LNCaP clone FGC (cell line): ENCODE data around the gene MAPK14.

ENCODE experiments used
- DNase-seq: peaks from one replicate; pipeline ENCODE4 v3.0.0-alpha.2; 2011; ENCODE audit warnings: low read depth
- H3K4me3 ChIP-seq: 2 replicates; pipeline ENCODE4 v1.5.1; 2011; ENCODE audit warnings: mild to moderate bottlenecking, low read depth, low read length, control low read depth
- TF ChIP-seq, protein P1 (sequence below): IDR thresholded peaks from 2 replicates; pipeline ENCODE4 v1.5.1; 2012; ENCODE audit warnings: mild to moderate bottlenecking; ENCODE audit not compliant: control insufficient read depth, insufficient read depth; ENCODE audit errors: extremely low read depth

The MAPK14 gene

GRCh38 chr6:36147294-36147693 lies 119.7 kb downstream of the MAPK14 start:
- DNase-seq = no peak
- no peak overlapping the region for H3K4me3 ChIP-seq
- TF ChIP-seq, protein P1, sequence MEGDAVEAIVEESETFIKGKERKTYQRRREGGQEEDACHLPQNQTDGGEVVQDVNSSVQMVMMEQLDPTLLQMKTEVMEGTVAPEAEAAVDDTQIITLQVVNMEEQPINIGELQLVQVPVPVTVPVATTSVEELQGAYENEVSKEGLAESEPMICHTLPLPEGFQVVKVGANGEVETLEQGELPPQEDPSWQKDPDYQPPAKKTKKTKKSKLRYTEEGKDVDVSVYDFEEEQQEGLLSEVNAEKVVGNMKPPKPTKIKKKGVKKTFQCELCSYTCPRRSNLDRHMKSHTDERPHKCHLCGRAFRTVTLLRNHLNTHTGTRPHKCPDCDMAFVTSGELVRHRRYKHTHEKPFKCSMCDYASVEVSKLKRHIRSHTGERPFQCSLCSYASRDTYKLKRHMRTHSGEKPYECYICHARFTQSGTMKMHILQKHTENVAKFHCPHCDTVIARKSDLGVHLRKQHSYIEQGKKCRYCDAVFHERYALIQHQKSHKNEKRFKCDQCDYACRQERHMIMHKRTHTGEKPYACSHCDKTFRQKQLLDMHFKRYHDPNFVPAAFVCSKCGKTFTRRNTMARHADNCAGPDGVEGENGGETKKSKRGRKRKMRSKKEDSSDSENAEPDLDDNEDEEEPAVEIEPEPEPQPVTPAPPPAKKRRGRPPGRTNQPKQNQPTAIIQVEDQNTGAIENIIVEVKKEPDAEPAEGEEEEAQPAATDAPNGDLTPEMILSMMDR = no peak

DNA sequence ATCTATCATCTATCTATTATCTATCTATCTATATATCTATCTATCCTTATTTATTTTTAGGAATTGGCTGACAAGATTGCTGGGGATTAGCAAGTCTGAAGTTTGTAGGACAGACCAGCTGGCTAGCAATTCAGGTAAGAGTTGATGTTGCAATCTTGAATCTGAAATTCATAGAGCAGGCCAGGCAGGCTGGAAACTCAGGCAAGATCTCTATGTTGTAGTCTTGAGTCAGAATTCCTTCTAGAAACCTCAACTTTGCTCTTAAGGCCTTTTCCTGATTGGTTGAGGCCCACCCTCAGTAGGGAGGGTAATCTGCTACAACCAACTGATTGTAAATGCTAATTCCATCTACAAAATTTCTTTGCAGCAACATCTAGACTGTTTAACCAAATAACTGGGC lies 121.9 kb downstream of the MAPK14 start:
- H3K4me3 ChIP-seq = no peak overlapping the region
- no peak for DNase-seq
- TF ChIP-seq, protein P1 = no peak

GRCh38 chr6:36150283-36150682 lies 122.7 kb downstream of the MAPK14 start:
- no peak overlapping the region for H3K4me3 ChIP-seq
- TF ChIP-seq, protein P1 = no peak
- no peak for DNase-seq

DNA sequence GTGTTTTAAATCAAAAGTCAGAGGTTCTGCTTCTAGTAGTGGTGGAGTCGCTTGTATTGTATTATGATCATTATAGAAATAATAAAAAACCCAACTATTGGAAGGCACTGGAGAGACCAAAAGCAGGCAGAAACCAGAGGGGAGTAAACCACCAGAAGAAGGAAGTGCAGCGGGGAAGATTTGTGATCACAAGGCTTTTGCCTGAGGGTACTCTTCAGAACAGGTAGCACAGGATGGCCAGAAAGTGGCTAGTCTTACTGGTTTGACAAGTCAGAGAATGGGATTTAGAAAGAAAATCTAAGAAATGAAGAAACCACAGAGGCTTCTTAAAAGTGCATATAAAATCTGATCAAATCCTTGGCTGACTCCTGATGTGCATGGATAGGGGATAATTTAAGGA lies 126.7 kb downstream of the MAPK14 start:
- TF ChIP-seq, protein P1 = no peak
- H3K4me3 ChIP-seq = no peak overlapping the region
- DNase-seq = peak; percentile 46

DNA sequence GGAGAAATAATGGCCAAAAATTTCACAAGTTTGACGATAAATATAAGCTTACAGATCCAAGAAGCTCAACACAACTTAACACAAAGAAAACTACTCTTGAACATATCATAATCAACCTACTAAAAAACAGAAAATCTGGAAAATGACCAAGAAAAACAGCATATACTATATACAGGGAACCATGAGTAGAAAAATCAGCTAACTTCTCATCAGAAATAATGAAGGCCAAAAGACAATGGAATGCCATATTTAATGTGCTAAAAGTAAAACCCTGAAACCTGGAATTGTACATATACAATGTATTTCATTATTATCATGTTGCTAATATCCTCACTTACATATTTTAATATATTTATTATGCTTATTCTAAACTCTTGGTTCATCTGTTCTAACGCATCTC lies 128.1 kb downstream of the MAPK14 start:
- no peak overlapping the region for H3K4me3 ChIP-seq
- no peak for DNase-seq
- TF ChIP-seq, protein P1 = no peak

GRCh38 chr6:36160147-36160760 lies 132.6 kb downstream of the MAPK14 start:
- H3K4me3 ChIP-seq = no peak overlapping the region
- TF ChIP-seq, protein P1 = no peak
- DNase-seq = no peak
